OCI-LY3 (cell line): ENCODE measurements around the gene PYY.

Source experiments
- H2AFZ ChIP-seq: fragments of 200-600, 300-600 bp; shearing (Covaris generic); 2 replicates; pipeline ENCODE4 v1.6.0; 2014; ENCODE audit warnings: antibody characterized with exemption, low read depth, low read length
- H3K27ac ChIP-seq: fragments of 200-600, 300-600 bp; sonication (generic); 2 replicates; pipeline ENCODE4 v1.5.1; 2014; ENCODE audit warnings: mild to moderate bottlenecking, low read length, moderate library complexity, mixed read lengths
- H3K27me3 ChIP-seq: fragments of 200-600, 300-600 bp; sonication (generic); 2 replicates; pipeline ENCODE4 v1.6.1; 2014; ENCODE audit warnings: low read depth, low read length, mixed read lengths
- H3K36me3 ChIP-seq: fragments of 200-600, 300-600 bp; sonication (generic); replicated peaks from 2 replicates; pipeline ENCODE3; 2014; ENCODE audit warnings: low read depth, low read length, mixed read lengths
- H3K4me1 ChIP-seq: fragments of 300-600, 200-600 bp; sonication (generic); 2 replicates; pipeline ENCODE4 v1.6.1; 2014; ENCODE audit warnings: low read length, mixed read lengths
- H3K4me2 ChIP-seq: fragments of 200-600, 300-600 bp; sonication (generic); 2 replicates; pipeline ENCODE4 v1.6.1; 2014; ENCODE audit warnings: low read length, mixed read lengths
- H3K4me3 ChIP-seq: fragments of 300-600, 200-600 bp; sonication (generic); 2 replicates; pipeline ENCODE4 v1.5.1; 2014; ENCODE audit warnings: antibody characterized with exemption, mild to moderate bottlenecking, low read length, moderate library complexity
- H3K79me2 ChIP-seq: fragments of 300-600, 200-600 bp; shearing (Covaris generic); 2 replicates; pipeline ENCODE4 v1.6.1; 2014; ENCODE audit warnings: mild to moderate bottlenecking, low read length, mixed read lengths
- H3K9ac ChIP-seq: fragments of 300-600, 200-600 bp; shearing (Covaris generic); 2 replicates; pipeline ENCODE4 v1.6.0; 2014; ENCODE audit warnings: mild to moderate bottlenecking, low read length, moderate library complexity
- H3K9me3 ChIP-seq: fragments of 200-600, 300-600 bp; shearing (Covaris generic); 2 replicates; pipeline ENCODE4 v1.6.1; 2014; ENCODE audit warnings: low read length, mixed read lengths; ENCODE audit not compliant: insufficient read depth
- H4K20me1 ChIP-seq: fragments of 200-600, 300-600 bp; sonication (generic); 2 replicates; pipeline ENCODE4 v1.6.1; 2016; ENCODE audit warnings: low read length, mixed read lengths; ENCODE audit not compliant: insufficient read depth
- EZH2phosphoT487 ChIP-seq: fragments of 200-600 bp; shearing (Covaris generic); IDR thresholded peaks from 2 replicates; pipeline ENCODE4 v1.6.1; 2018; ENCODE audit warnings: antibody characterized with exemption, mixed run types, low read depth
- TF ChIP-seq, protein P1 (sequence below): fragments of 200-600, 300-600 bp; sonication (generic); IDR thresholded peaks from 2 replicates; pipeline ENCODE4 v1.5.1; 2014; ENCODE audit warnings: antibody characterized with exemption, low read length, low read depth

PYY gene

GRCh38 chr17:43906951-43907424, 46.8 kb downstream of the PYY start:
- H3K36me3 ChIP-seq = no peaks in the 10 kb centered on the region
- 0 out of 2 replicates have a peak, but pooled peaks cover 3% of the 10 kb centered on the region for H4K20me1 ChIP-seq
- H3K79me2 ChIP-seq = no peaks in the 10 kb centered on the region
- no peak overlapping the region for H3K27ac ChIP-seq
- H3K4me2 ChIP-seq = peak overlapping the region; percentile 78
- peak overlapping the region; percentile 69 for H2AFZ ChIP-seq
- H3K9me3 ChIP-seq = no peaks in the 10 kb centered on the region
- H3K27me3 ChIP-seq = peaks cover 22% of the 10 kb centered on the region
- no peak for TF ChIP-seq EZH2phosphoT487
- H3K9ac ChIP-seq = peak overlapping the region; percentile 31; the same call in 1 of the 2 replicates
- peak overlapping the region; percentile 74 for H3K4me3 ChIP-seq
- peaks cover 6% of the 10 kb centered on the region; the same call in 1 of the 2 replicates for H3K4me1 ChIP-seq

DNA sequence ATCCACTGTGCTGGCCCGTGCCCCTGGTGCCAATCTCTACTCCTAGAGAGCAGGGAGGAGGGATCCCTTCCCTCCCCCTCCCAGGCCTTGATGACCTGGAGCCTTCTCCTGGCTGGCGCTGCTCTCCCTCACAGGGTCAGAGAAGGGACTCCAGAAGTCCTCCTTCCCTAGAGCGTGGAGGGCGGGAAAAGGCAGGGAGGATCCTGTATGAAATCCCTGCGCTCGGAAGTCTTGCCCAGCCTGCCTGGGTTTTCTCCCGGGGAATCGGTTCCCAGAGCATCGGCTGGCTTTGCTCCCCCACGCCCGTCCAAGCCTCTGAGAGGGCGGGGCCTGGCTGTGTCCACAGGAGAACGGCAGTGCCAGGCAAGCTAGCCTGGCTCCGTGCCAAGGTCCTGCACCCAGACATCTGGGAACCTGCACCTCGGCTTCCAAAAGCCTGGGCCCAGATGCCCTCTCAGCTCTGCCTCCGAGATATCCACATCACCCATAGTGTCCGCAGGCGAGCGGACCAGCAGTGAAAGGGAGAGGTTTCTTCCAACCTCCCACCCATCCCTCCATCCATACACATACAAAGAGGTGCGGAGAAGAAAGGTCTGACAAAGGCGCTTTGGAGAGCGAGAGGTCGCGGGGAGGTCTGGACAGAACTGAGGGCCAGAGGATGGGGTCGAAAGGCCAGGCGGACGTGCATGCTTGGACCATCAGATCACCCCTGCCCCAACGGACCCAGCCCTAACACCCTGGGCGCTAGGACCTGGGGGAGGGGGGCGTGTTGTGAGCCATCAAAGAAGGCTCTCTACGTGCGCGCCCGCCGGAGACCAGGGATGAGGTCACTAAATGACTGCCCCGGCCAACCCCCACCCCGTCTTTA, 47.5 kb downstream of the PYY start:
- Histone ChIP-seq H2AFZ (no peak overlapping the region), H3K9me3 (no peaks in the 10 kb centered on the region), H3K27me3 (peaks cover 22% of the 10 kb centered on the region), H3K4me2 (no peak overlapping the region), H3K4me1 (peaks cover 6% of the 10 kb centered on the region; the same call in 1 of the 2 replicates), H3K79me2 (no peaks in the 10 kb centered on the region), H4K20me1 (0 out of 2 replicates have a peak, but pooled peaks cover 3% of the 10 kb centered on the region), H3K4me3 (no peak overlapping the region), H3K27ac (no peak overlapping the region), H3K36me3 (no peaks in the 10 kb centered on the region), H3K9ac (no peak overlapping the region)
- TF ChIP-seq, protein P1, sequence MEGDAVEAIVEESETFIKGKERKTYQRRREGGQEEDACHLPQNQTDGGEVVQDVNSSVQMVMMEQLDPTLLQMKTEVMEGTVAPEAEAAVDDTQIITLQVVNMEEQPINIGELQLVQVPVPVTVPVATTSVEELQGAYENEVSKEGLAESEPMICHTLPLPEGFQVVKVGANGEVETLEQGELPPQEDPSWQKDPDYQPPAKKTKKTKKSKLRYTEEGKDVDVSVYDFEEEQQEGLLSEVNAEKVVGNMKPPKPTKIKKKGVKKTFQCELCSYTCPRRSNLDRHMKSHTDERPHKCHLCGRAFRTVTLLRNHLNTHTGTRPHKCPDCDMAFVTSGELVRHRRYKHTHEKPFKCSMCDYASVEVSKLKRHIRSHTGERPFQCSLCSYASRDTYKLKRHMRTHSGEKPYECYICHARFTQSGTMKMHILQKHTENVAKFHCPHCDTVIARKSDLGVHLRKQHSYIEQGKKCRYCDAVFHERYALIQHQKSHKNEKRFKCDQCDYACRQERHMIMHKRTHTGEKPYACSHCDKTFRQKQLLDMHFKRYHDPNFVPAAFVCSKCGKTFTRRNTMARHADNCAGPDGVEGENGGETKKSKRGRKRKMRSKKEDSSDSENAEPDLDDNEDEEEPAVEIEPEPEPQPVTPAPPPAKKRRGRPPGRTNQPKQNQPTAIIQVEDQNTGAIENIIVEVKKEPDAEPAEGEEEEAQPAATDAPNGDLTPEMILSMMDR = no peak
- no peak for TF ChIP-seq EZH2phosphoT487

DNA sequence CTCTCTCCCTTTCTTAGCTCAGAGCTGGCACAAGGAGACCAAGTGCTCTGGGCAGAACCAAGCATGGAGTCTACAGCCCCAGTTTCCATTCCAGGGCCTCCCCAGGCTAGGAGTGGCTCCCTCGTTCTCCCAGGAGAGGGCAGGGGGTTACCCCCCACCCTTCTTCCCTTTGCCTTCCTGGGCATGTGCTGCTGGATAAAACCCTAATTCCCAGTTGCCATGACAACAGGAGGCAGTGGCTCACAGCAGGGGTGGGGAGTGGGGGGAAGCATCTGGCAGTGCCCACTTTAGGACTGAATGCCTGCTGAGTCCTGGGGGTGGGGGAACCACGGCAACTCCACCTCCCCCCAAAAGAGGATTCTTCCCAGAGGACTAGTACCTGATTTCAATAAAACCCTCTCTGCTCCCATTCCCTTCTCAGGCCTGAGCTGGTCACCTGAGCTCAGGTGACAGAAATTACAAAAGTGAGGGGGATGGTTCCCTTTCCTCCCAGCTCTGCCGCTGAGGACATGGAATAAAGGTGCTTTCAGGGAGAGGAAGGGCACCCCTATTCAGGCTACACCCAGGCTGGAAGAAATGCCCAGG, 48.2 kb downstream of the PYY start:
- H2AFZ ChIP-seq = no peak overlapping the region
- no peaks in the 10 kb centered on the region for H3K9me3 ChIP-seq
- TF ChIP-seq EZH2phosphoT487 = no peak
- TF ChIP-seq, protein P1 = no peak
- no peak overlapping the region for H3K4me3 ChIP-seq
- H3K4me1 ChIP-seq = peaks cover 6% of the 10 kb centered on the region; the same call in 1 of the 2 replicates
- H3K79me2 ChIP-seq = no peaks in the 10 kb centered on the region
- no peak overlapping the region for H3K4me2 ChIP-seq
- H3K27ac ChIP-seq = no peak overlapping the region
- H3K36me3 ChIP-seq = no peaks in the 10 kb centered on the region
- H3K9ac ChIP-seq = no peak overlapping the region
- 0 out of 2 replicates have a peak, but pooled peaks cover 3% of the 10 kb centered on the region for H4K20me1 ChIP-seq
- H3K27me3 ChIP-seq = peaks cover 22% of the 10 kb centered on the region
